WTC11 (cell line): ENCODE measurements around the gene CCDC77.

Experiments used
- CBFB ChIP-seq: sonication (generic); formaldehyde crosslinking; IDR thresholded peaks from 2 replicates; pipeline ENCODE4 v1.8.1; 2022; ENCODE audit warnings: mild to moderate bottlenecking, low read depth, missing genetic modification reagents
- CREB1 ChIP-seq: sonication (generic); formaldehyde crosslinking; IDR thresholded peaks from 2 replicates; pipeline ENCODE4 v1.8.0; 2023; ENCODE audit warnings: mild to moderate bottlenecking, missing genetic modification reagents
- CREM ChIP-seq: sonication (generic); formaldehyde crosslinking; IDR thresholded peaks from 2 replicates; pipeline ENCODE4 v1.8.1; 2022; ENCODE audit warnings: mild to moderate bottlenecking, missing genetic modification reagents, moderate library complexity
- FOXJ3 ChIP-seq: sonication (generic); formaldehyde crosslinking; IDR thresholded peaks from 2 replicates; pipeline ENCODE4 v1.9.0; 2021; ENCODE audit warnings: missing genetic modification reagents, mild to moderate bottlenecking, borderline replicate concordance
- NR3C1 ChIP-seq: sonication (generic); formaldehyde crosslinking; conservative IDR thresholded peaks from 2 replicates; pipeline ENCODE4 v1.8.1; 2023; ENCODE audit warnings: low read depth, mild to moderate bottlenecking, missing genetic modification reagents
- TCF7 ChIP-seq: sonication (generic); formaldehyde crosslinking; IDR thresholded peaks from 2 replicates; pipeline ENCODE4 v1.8.0; 2022; ENCODE audit warnings: mild to moderate bottlenecking, low read depth, missing genetic modification reagents, moderate library complexity
- TP53 ChIP-seq: sonication (generic); formaldehyde crosslinking; IDR thresholded peaks from 2 replicates; pipeline ENCODE4 v1.8.1; 2023; ENCODE audit warnings: mild to moderate bottlenecking, missing genetic modification reagents
- TF ChIP-seq, protein P1 (sequence below): fragments of 200-600 bp; IDR thresholded peaks from 2 replicates; pipeline ENCODE4 v1.8.0; 2022; ENCODE audit warnings: antibody characterized with exemption
- TF ChIP-seq, protein P2 (sequence below): sonication (generic); formaldehyde crosslinking; conservative IDR thresholded peaks from 2 replicates; pipeline ENCODE4 v1.8.1; 2023; ENCODE audit warnings: mild to moderate bottlenecking, low read depth, missing genetic modification reagents, moderate library complexity
- TF ChIP-seq, protein P3 (sequence below): sonication (generic); formaldehyde crosslinking; IDR thresholded peaks from 2 replicates; pipeline ENCODE4 v1.8.0; 2023; ENCODE audit warnings: missing genetic modification reagents
- TF ChIP-seq, protein P4 (sequence below): sonication (generic); formaldehyde crosslinking; IDR thresholded peaks from 2 replicates; pipeline ENCODE4 v1.8.0; 2022; ENCODE audit warnings: mild to moderate bottlenecking, missing genetic modification reagents
- TF ChIP-seq, protein P5 (sequence below): sonication (generic); formaldehyde crosslinking; IDR thresholded peaks from 2 replicates; pipeline ENCODE4 v1.8.0; 2022; ENCODE audit warnings: mild to moderate bottlenecking, missing genetic modification reagents
- TF ChIP-seq, protein P6 (sequence below): sonication (generic); formaldehyde crosslinking; IDR thresholded peaks from 2 replicates; pipeline ENCODE4 v1.8.1; 2022; ENCODE audit warnings: low read depth, mild to moderate bottlenecking, moderate library complexity, missing genetic modification reagents, borderline replicate concordance

DNA sequence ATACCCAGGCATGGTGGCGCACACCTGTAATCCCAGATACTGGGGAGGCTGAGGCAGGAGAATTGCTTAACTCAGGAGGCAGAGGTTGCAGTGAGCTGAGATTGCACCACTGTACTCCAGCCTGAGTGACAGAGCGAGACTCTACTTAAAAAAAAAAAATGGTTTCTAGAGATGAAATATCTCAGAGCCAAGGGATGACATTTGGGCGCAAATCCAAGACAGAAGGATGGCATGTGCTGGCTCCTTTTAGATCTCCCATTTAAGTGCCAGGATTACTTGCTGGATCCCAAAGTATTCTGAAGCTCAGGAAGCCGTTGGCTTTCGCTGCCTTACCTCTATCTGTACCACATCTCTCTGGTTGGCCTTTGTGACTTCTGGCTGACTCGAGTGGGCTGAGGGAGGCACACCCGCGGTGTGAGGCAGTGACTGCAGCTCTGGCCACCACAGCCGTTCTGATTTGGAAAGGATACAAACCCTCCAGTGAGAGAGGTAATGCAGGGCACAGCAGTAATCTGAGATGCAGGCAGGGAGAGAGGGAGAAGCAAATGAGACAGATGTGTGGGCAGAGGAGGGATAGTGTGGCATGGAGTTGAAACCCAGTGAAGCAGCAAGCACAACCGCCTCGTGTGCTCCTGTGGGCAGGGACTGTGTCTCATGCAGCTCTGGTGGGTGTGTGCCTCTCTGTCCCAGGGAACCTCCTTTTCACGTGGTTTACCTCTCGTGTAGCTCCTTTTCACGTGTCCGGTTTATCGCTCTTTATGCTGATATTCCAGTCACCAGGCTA, 63.2 kb downstream of the CCDC77 start:
- TF ChIP-seq, protein P1, sequence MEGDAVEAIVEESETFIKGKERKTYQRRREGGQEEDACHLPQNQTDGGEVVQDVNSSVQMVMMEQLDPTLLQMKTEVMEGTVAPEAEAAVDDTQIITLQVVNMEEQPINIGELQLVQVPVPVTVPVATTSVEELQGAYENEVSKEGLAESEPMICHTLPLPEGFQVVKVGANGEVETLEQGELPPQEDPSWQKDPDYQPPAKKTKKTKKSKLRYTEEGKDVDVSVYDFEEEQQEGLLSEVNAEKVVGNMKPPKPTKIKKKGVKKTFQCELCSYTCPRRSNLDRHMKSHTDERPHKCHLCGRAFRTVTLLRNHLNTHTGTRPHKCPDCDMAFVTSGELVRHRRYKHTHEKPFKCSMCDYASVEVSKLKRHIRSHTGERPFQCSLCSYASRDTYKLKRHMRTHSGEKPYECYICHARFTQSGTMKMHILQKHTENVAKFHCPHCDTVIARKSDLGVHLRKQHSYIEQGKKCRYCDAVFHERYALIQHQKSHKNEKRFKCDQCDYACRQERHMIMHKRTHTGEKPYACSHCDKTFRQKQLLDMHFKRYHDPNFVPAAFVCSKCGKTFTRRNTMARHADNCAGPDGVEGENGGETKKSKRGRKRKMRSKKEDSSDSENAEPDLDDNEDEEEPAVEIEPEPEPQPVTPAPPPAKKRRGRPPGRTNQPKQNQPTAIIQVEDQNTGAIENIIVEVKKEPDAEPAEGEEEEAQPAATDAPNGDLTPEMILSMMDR, result no peak
- TF ChIP-seq, protein P2, sequence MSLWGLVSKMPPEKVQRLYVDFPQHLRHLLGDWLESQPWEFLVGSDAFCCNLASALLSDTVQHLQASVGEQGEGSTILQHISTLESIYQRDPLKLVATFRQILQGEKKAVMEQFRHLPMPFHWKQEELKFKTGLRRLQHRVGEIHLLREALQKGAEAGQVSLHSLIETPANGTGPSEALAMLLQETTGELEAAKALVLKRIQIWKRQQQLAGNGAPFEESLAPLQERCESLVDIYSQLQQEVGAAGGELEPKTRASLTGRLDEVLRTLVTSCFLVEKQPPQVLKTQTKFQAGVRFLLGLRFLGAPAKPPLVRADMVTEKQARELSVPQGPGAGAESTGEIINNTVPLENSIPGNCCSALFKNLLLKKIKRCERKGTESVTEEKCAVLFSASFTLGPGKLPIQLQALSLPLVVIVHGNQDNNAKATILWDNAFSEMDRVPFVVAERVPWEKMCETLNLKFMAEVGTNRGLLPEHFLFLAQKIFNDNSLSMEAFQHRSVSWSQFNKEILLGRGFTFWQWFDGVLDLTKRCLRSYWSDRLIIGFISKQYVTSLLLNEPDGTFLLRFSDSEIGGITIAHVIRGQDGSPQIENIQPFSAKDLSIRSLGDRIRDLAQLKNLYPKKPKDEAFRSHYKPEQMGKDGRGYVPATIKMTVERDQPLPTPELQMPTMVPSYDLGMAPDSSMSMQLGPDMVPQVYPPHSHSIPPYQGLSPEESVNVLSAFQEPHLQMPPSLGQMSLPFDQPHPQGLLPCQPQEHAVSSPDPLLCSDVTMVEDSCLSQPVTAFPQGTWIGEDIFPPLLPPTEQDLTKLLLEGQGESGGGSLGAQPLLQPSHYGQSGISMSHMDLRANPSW (CRISPR knock-in tag), result no peak
- TF ChIP-seq CREB1 (CRISPR knock-in tag), result no peak
- TF ChIP-seq CBFB (CRISPR knock-in tag), result no peak
- TF ChIP-seq, protein P3, sequence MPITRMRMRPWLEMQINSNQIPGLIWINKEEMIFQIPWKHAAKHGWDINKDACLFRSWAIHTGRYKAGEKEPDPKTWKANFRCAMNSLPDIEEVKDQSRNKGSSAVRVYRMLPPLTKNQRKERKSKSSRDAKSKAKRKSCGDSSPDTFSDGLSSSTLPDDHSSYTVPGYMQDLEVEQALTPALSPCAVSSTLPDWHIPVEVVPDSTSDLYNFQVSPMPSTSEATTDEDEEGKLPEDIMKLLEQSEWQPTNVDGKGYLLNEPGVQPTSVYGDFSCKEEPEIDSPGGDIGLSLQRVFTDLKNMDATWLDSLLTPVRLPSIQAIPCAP (CRISPR knock-in tag), result no peak
- TF ChIP-seq, protein P4, sequence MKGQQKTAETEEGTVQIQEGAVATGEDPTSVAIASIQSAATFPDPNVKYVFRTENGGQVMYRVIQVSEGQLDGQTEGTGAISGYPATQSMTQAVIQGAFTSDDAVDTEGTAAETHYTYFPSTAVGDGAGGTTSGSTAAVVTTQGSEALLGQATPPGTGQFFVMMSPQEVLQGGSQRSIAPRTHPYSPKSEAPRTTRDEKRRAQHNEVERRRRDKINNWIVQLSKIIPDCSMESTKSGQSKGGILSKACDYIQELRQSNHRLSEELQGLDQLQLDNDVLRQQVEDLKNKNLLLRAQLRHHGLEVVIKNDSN, result no peak
- no peak for TF ChIP-seq FOXJ3 (CRISPR knock-in tag)
- no peak for TF ChIP-seq NR3C1 (CRISPR knock-in tag)
- no peak for TF ChIP-seq CREM (CRISPR knock-in tag)
- TF ChIP-seq, protein P5, sequence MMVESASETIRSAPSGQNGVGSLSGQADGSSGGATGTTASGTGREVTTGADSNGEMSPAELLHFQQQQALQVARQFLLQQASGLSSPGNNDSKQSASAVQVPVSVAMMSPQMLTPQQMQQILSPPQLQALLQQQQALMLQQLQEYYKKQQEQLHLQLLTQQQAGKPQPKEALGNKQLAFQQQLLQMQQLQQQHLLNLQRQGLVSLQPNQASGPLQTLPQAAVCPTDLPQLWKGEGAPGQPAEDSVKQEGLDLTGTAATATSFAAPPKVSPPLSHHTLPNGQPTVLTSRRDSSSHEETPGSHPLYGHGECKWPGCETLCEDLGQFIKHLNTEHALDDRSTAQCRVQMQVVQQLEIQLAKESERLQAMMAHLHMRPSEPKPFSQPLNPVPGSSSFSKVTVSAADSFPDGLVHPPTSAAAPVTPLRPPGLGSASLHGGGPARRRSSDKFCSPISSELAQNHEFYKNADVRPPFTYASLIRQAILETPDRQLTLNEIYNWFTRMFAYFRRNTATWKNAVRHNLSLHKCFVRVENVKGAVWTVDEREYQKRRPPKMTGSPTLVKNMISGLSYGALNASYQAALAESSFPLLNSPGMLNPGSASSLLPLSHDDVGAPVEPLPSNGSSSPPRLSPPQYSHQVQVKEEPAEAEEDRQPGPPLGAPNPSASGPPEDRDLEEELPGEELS, result no peak
- TF ChIP-seq, protein P6, sequence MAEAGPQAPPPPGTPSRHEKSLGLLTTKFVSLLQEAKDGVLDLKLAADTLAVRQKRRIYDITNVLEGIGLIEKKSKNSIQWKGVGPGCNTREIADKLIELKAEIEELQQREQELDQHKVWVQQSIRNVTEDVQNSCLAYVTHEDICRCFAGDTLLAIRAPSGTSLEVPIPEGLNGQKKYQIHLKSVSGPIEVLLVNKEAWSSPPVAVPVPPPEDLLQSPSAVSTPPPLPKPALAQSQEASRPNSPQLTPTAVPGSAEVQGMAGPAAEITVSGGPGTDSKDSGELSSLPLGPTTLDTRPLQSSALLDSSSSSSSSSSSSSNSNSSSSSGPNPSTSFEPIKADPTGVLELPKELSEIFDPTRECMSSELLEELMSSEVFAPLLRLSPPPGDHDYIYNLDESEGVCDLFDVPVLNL (CRISPR knock-in tag), result no peak
- no peak for TF ChIP-seq TCF7
- no peak for TF ChIP-seq TP53 (CRISPR knock-in tag)
